ENCODE data around the gene TRHDE. TPM values are rescaled to one million over a fixed set of nuclear protein-coding genes. Genes with fewer than 3 reads are reported as not detected.

The TRHDE gene
- total RNA-seq, result not detected

GRCh38 chr12:72272091-72272661 lies at the start of gene TRHDE:
TSS of gene TRHDE (plus strand) at chr12:72272370. CDS start at chr12:72272644, 274 bp downstream.
- CTCF ChIA-PET, result no interaction called here
- ATAC-seq, result no peak

GRCh38 chr12:72226510-72226909 lies 45.7 kb upstream of the TRHDE start:
- no peak for ATAC-seq
- no peak overlapping the region for H3K4me3 Mint-ChIP-seq
- no peak overlapping the region for H3K27ac Mint-ChIP-seq
- H3K4me1 Mint-ChIP-seq, result no peaks in the 10 kb centered on the region
- H3K36me3 Mint-ChIP-seq, result no peaks in the 10 kb centered on the region
- H3K27me3 Mint-ChIP-seq, result no peaks in the 10 kb centered on the region
- H3K9me3 Mint-ChIP-seq (ENCODE audit: low read depth), result no peaks in the 10 kb centered on the region
- no peak for DNase-seq
- CTCF ChIA-PET, result no interaction called here

More at GRCh38 chr12:72272091-72272661, at the start of gene TRHDE:
- DNase-seq, result no peak
- peaks cover 52% of the 10 kb centered on the region for H3K27me3 Mint-ChIP-seq
- peaks cover 5% of the 10 kb centered on the region for H3K4me1 Mint-ChIP-seq
- H3K9me3 Mint-ChIP-seq (ENCODE audit: low read depth), result no peaks in the 10 kb centered on the region
- peak within 1 kb of the TSS; percentile 39 for H3K4me3 Mint-ChIP-seq
- no peak within 1 kb of the TSS for H3K27ac Mint-ChIP-seq
- H3K36me3 Mint-ChIP-seq, result no peaks in the 10 kb centered on the region

- H3K27ac Mint-ChIP-seq, result no peak overlapping the region
- CTCF ChIA-PET, result no interaction called here
- DNase-seq, result no peak
- H3K4me1 Mint-ChIP-seq, result no peaks in the 10 kb centered on the region
- no peaks in the 10 kb centered on the region for H3K27me3 Mint-ChIP-seq
- no peaks in the 10 kb centered on the region for H3K36me3 Mint-ChIP-seq
- no peaks in the 10 kb centered on the region for H3K9me3 Mint-ChIP-seq (ENCODE audit: low read depth)
- no peak overlapping the region for H3K4me3 Mint-ChIP-seq
- ATAC-seq, result no peak
Measured at GRCh38 chr12:72228424-72228823, 43.7 kb upstream of the TRHDE start.

- no peak overlapping the region for H3K4me3 Mint-ChIP-seq
- no peak for DNase-seq
- no peak overlapping the region for H3K27ac Mint-ChIP-seq
- H3K9me3 Mint-ChIP-seq (ENCODE audit: low read depth), result no peaks in the 10 kb centered on the region
- H3K4me1 Mint-ChIP-seq, result no peaks in the 10 kb centered on the region
- ATAC-seq, result no peak
- no peaks in the 10 kb centered on the region for H3K36me3 Mint-ChIP-seq
- CTCF ChIA-PET, result no interaction called here
- no peaks in the 10 kb centered on the region for H3K27me3 Mint-ChIP-seq
Measured at GRCh38 chr12:72230589-72230988, 41.6 kb upstream of the TRHDE start.

GRCh38 chr12:72234886-72235285 lies 37.3 kb upstream of the TRHDE start:
- CTCF ChIA-PET, result no interaction called here
- Mint-ChIP-seq H3K4me1 (no peaks in the 10 kb centered on the region), H3K27ac (no peak overlapping the region), H3K36me3 (no peaks in the 10 kb centered on the region), H3K27me3 (no peaks in the 10 kb centered on the region), H3K9me3 (ENCODE audit: low read depth) (peaks cover 2% of the 10 kb centered on the region), H3K4me3 (no peak overlapping the region)
- ATAC-seq, result no peak
- DNase-seq, result no peak

GRCh38 chr12:72236071-72236705 lies 36.0 kb upstream of the TRHDE start:
- no peak overlapping the region for H3K4me3 Mint-ChIP-seq
- H3K27me3 Mint-ChIP-seq, result no peaks in the 10 kb centered on the region
- no peak overlapping the region for H3K27ac Mint-ChIP-seq
- H3K36me3 Mint-ChIP-seq, result no peaks in the 10 kb centered on the region
- CTCF ChIA-PET, result no interaction called here
- ATAC-seq, result no peak
- H3K9me3 Mint-ChIP-seq (ENCODE audit: low read depth), result peaks cover 2% of the 10 kb centered on the region
- H3K4me1 Mint-ChIP-seq, result no peaks in the 10 kb centered on the region
- DNase-seq, result no peak

GRCh38 chr12:72241552-72241951 lies 30.6 kb upstream of the TRHDE start:
- Mint-ChIP-seq H3K4me1 (no peaks in the 10 kb centered on the region), H3K27me3 (no peaks in the 10 kb centered on the region), H3K27ac (no peak overlapping the region), H3K9me3 (ENCODE audit: low read depth) (peaks cover 2% of the 10 kb centered on the region), H3K36me3 (no peaks in the 10 kb centered on the region), H3K4me3 (no peak overlapping the region)
- CTCF ChIA-PET, result no interaction called here
- no peak for DNase-seq
- no peak for ATAC-seq

GRCh38 chr12:72242946-72243345 lies 29.2 kb upstream of the TRHDE start:
- Mint-ChIP-seq H3K9me3 (ENCODE audit: low read depth) (no peaks in the 10 kb centered on the region), H3K27me3 (no peaks in the 10 kb centered on the region), H3K4me3 (no peak overlapping the region), H3K27ac (no peak overlapping the region), H3K4me1 (no peaks in the 10 kb centered on the region), H3K36me3 (no peaks in the 10 kb centered on the region)
- DNase-seq, result no peak
- CTCF ChIA-PET, result no interaction called here
- ATAC-seq, result no peak

- H3K9me3 Mint-ChIP-seq (ENCODE audit: low read depth), result peaks cover 2% of the 10 kb centered on the region
- CTCF ChIA-PET, result no interaction called here
- H3K27me3 Mint-ChIP-seq, result no peaks in the 10 kb centered on the region
- no peak for ATAC-seq
- no peaks in the 10 kb centered on the region for H3K4me1 Mint-ChIP-seq
- DNase-seq, result no peak
- no peak overlapping the region for H3K27ac Mint-ChIP-seq
- H3K4me3 Mint-ChIP-seq, result no peak overlapping the region
- H3K36me3 Mint-ChIP-seq, result no peaks in the 10 kb centered on the region
Measured at GRCh38 chr12:72246370-72246769, 25.8 kb upstream of the TRHDE start.

GRCh38 chr12:72250346-72250745 lies 21.8 kb upstream of the TRHDE start:
- CTCF ChIA-PET, result interaction anchor here (0.7 kb wide), 1 partner anchor 222 kb away, joined by 3 read pairs; no protein-coding TSS in a partner anchor
- DNase-seq (no peak), ATAC-seq (no peak)
- Mint-ChIP-seq H3K4me3 (no peak overlapping the region), H3K27me3 (no peaks in the 10 kb centered on the region), H3K9me3 (ENCODE audit: low read depth) (peaks cover 2% of the 10 kb centered on the region), H3K4me1 (no peaks in the 10 kb centered on the region), H3K27ac (no peak overlapping the region), H3K36me3 (no peaks in the 10 kb centered on the region)

GRCh38 chr12:72256725-72257124 lies 15.4 kb upstream of the TRHDE start:
- no peak overlapping the region for H3K27ac Mint-ChIP-seq
- no peaks in the 10 kb centered on the region for H3K4me1 Mint-ChIP-seq
- peaks cover 2% of the 10 kb centered on the region for H3K9me3 Mint-ChIP-seq (ENCODE audit: low read depth)
- CTCF ChIA-PET, result no interaction called here
- H3K36me3 Mint-ChIP-seq, result no peaks in the 10 kb centered on the region
- ATAC-seq (no peak), DNase-seq (no peak)
- H3K4me3 Mint-ChIP-seq, result no peak overlapping the region
- no peaks in the 10 kb centered on the region for H3K27me3 Mint-ChIP-seq

GRCh38 chr12:72261885-72262284 lies 10.3 kb upstream of the TRHDE start:
- DNase-seq (no peak), ATAC-seq (no peak)
- peaks cover 3% of the 10 kb centered on the region for H3K27me3 Mint-ChIP-seq
- no peaks in the 10 kb centered on the region for H3K4me1 Mint-ChIP-seq
- CTCF ChIA-PET, result no interaction called here
- H3K36me3 Mint-ChIP-seq, result no peaks in the 10 kb centered on the region
- H3K9me3 Mint-ChIP-seq (ENCODE audit: low read depth), result no peaks in the 10 kb centered on the region
- no peak overlapping the region for H3K4me3 Mint-ChIP-seq
- no peak overlapping the region for H3K27ac Mint-ChIP-seq

- Mint-ChIP-seq H3K9me3 (ENCODE audit: low read depth) (no peaks in the 10 kb centered on the region), H3K36me3 (no peaks in the 10 kb centered on the region), H3K4me1 (no peaks in the 10 kb centered on the region), H3K27me3 (peaks cover 7% of the 10 kb centered on the region), H3K4me3 (no peak overlapping the region), H3K27ac (no peak overlapping the region)
- ATAC-seq, result no peak
- CTCF ChIA-PET, result no interaction called here
- no peak for DNase-seq
Measured at GRCh38 chr12:72264548-72265175, 7.5 kb upstream of the TRHDE start.

GRCh38 chr12:72267974-72268373 lies 4.2 kb upstream of the TRHDE start:
- CTCF ChIA-PET, result no interaction called here
- H3K27me3 Mint-ChIP-seq, result peaks cover 32% of the 10 kb centered on the region

More at GRCh38 chr12:72267974-72268373, 4.2 kb upstream of the TRHDE start:
- H3K27ac Mint-ChIP-seq, result no peak overlapping the region
- H3K36me3 Mint-ChIP-seq, result no peaks in the 10 kb centered on the region
- no peaks in the 10 kb centered on the region for H3K9me3 Mint-ChIP-seq (ENCODE audit: low read depth)
- H3K4me3 Mint-ChIP-seq, result no peak overlapping the region
- DNase-seq, result no peak
- H3K4me1 Mint-ChIP-seq, result peaks cover 5% of the 10 kb centered on the region
- no peak for ATAC-seq

Measured in activated CD8-positive, alpha-beta memory T cell treated with anti-CD3 and anti-CD28 coated beads, Interleukin-2, amount 10 ng/mL, durations not matched to agents 7 days and 5 days (primary cell).